ENCODE data around the gene CATSPER3.

Gene CATSPER3

GRCh38 chr5:134937526-134937925 lies 30.2 kb upstream of the CATSPER3 start:
- ChIA-PET POLR2A (no interaction called here), CTCF (no interaction called here)
- no peak for TF ChIP-seq HDGF (IDR thresholded peaks at IDR 0.05; ENCODE audit: borderline replicate concordance)
- TF ChIP-seq NFRKB (IDR thresholded peaks at IDR 0.05), result no peak
- no peak for TF ChIP-seq CTBP1 (IDR thresholded peaks at IDR 0.05; ENCODE audit: borderline replicate concordance)
- no peak for TF ChIP-seq ELF4 (IDR thresholded peaks at IDR 0.05)
- no peak for TF ChIP-seq L3MBTL2 (conservative IDR thresholded peaks at IDR 0.05)
- no peak for DNase-seq (ENCODE audit: extremely low spot score)

- ChIA-PET CTCF (no interaction called here), POLR2A (no interaction called here)
- TF ChIP-seq FOXK2 (IDR thresholded peaks at IDR 0.05) (no peak), L3MBTL2 (conservative IDR thresholded peaks at IDR 0.05) (no peak), ELF4 (IDR thresholded peaks at IDR 0.05) (no peak), LEF1 (IDR thresholded peaks at IDR 0.05; ENCODE audit: borderline replicate concordance) (no peak), TARDBP (IDR thresholded peaks at IDR 0.05) (no peak), SUZ12 (IDR thresholded peaks at IDR 0.05) (no peak), SP1 (IDR thresholded peaks at IDR 0.05) (no peak), ZNF384 (IDR thresholded peaks at IDR 0.05) (no peak), CTBP1 (IDR thresholded peaks at IDR 0.05; ENCODE audit: borderline replicate concordance) (no peak), NFRKB (IDR thresholded peaks at IDR 0.05) (no peak), ARNT (IDR thresholded peaks at IDR 0.05) (no peak), FOXA1 (IDR thresholded peaks at IDR 0.05) (no peak), BHLHE40 (IDR thresholded peaks at IDR 0.05; ENCODE audit: borderline replicate concordance) (no peak)
- DNase-seq (ENCODE audit: extremely low spot score), result no peak
Observed at GRCh38 chr5:134938030-134938429, 29.7 kb upstream of the CATSPER3 start.

- TF ChIP-seq BHLHE40 (IDR thresholded peaks at IDR 0.05; ENCODE audit: borderline replicate concordance), result no peak
- no peak for TF ChIP-seq ZNF384 (IDR thresholded peaks at IDR 0.05)
- TF ChIP-seq FOXA1 (IDR thresholded peaks at IDR 0.05), result no peak
- no peak for TF ChIP-seq PKNOX1 (IDR thresholded peaks at IDR 0.05)
- no peak for TF ChIP-seq FOXM1 (IDR thresholded peaks at IDR 0.05; ENCODE audit: borderline replicate concordance)
- TF ChIP-seq HDGF (IDR thresholded peaks at IDR 0.05; ENCODE audit: borderline replicate concordance), result no peak
- TF ChIP-seq FOXK2 (IDR thresholded peaks at IDR 0.05), result no peak
- TF ChIP-seq ARNT (IDR thresholded peaks at IDR 0.05), result no peak
- TF ChIP-seq SP1 (IDR thresholded peaks at IDR 0.05), result no peak
- POLR2A ChIA-PET, result no interaction called here
- no peak for DNase-seq (ENCODE audit: extremely low spot score)
- CTCF ChIA-PET, result interaction anchor here (0.9 kb wide), 1 partner anchor 21 kb away, joined by 3 read pairs; no protein-coding TSS in a partner anchor
Observed at GRCh38 chr5:134939500-134939899, 28.2 kb upstream of the CATSPER3 start.

- POLR2A ChIA-PET, result no interaction called here
- TF ChIP-seq CTBP1 (IDR thresholded peaks at IDR 0.05; ENCODE audit: borderline replicate concordance) (no peak), SUZ12 (IDR thresholded peaks at IDR 0.05) (no peak), ZNF384 (IDR thresholded peaks at IDR 0.05) (no peak), LEF1 (IDR thresholded peaks at IDR 0.05; ENCODE audit: borderline replicate concordance) (no peak), FOXK2 (IDR thresholded peaks at IDR 0.05) (no peak), L3MBTL2 (conservative IDR thresholded peaks at IDR 0.05) (no peak), FOXM1 (IDR thresholded peaks at IDR 0.05; ENCODE audit: borderline replicate concordance) (no peak), ELF4 (IDR thresholded peaks at IDR 0.05) (no peak), TARDBP (IDR thresholded peaks at IDR 0.05) (no peak)
- no peak for DNase-seq (ENCODE audit: extremely low spot score)
- CTCF ChIA-PET, result no interaction called here
Observed at GRCh38 chr5:134943547-134943946, 24.2 kb upstream of the CATSPER3 start.

- TF ChIP-seq TARDBP (IDR thresholded peaks at IDR 0.05) (no peak), LEF1 (IDR thresholded peaks at IDR 0.05; ENCODE audit: borderline replicate concordance) (no peak), SUZ12 (IDR thresholded peaks at IDR 0.05) (no peak), ZNF384 (IDR thresholded peaks at IDR 0.05) (no peak), ELF4 (IDR thresholded peaks at IDR 0.05) (no peak), FOXM1 (IDR thresholded peaks at IDR 0.05; ENCODE audit: borderline replicate concordance) (no peak), NFRKB (IDR thresholded peaks at IDR 0.05) (no peak), ARNT (IDR thresholded peaks at IDR 0.05) (no peak), HDGF (IDR thresholded peaks at IDR 0.05; ENCODE audit: borderline replicate concordance) (no peak), SP1 (IDR thresholded peaks at IDR 0.05) (no peak), BHLHE40 (IDR thresholded peaks at IDR 0.05; ENCODE audit: borderline replicate concordance) (no peak), L3MBTL2 (conservative IDR thresholded peaks at IDR 0.05) (no peak), FOXA1 (IDR thresholded peaks at IDR 0.05) (no peak), CTBP1 (IDR thresholded peaks at IDR 0.05; ENCODE audit: borderline replicate concordance) (no peak)
- no peak for DNase-seq (ENCODE audit: extremely low spot score)
- POLR2A ChIA-PET, result no interaction called here
- CTCF ChIA-PET, result no interaction called here
Observed at GRCh38 chr5:134944630-134945029, 23.1 kb upstream of the CATSPER3 start.

- DNase-seq (ENCODE audit: extremely low spot score), result no peak
- ChIA-PET POLR2A (no interaction called here), CTCF (no interaction called here)
- no peak for TF ChIP-seq PKNOX1 (IDR thresholded peaks at IDR 0.05)
- TF ChIP-seq FOXK2 (IDR thresholded peaks at IDR 0.05), result no peak
- no peak for TF ChIP-seq NFRKB (IDR thresholded peaks at IDR 0.05)
- TF ChIP-seq L3MBTL2 (conservative IDR thresholded peaks at IDR 0.05), result no peak
- no peak for TF ChIP-seq TARDBP (IDR thresholded peaks at IDR 0.05)
- no peak for TF ChIP-seq ZNF384 (IDR thresholded peaks at IDR 0.05)
- TF ChIP-seq HDGF (IDR thresholded peaks at IDR 0.05; ENCODE audit: borderline replicate concordance), result no peak
- TF ChIP-seq BHLHE40 (IDR thresholded peaks at IDR 0.05; ENCODE audit: borderline replicate concordance), result no peak
- no peak for TF ChIP-seq CTBP1 (IDR thresholded peaks at IDR 0.05; ENCODE audit: borderline replicate concordance)
- no peak for TF ChIP-seq LEF1 (IDR thresholded peaks at IDR 0.05; ENCODE audit: borderline replicate concordance)
- no peak for TF ChIP-seq FOXA1 (IDR thresholded peaks at IDR 0.05)
- no peak for TF ChIP-seq ARNT (IDR thresholded peaks at IDR 0.05)
- no peak for TF ChIP-seq SUZ12 (IDR thresholded peaks at IDR 0.05)
- TF ChIP-seq ELF4 (IDR thresholded peaks at IDR 0.05), result no peak
- TF ChIP-seq FOXM1 (IDR thresholded peaks at IDR 0.05; ENCODE audit: borderline replicate concordance), result no peak
- TF ChIP-seq SP1 (IDR thresholded peaks at IDR 0.05), result no peak
Observed at GRCh38 chr5:134945041-134945440, 22.7 kb upstream of the CATSPER3 start.

GRCh38 chr5:134948911-134949310 lies 18.8 kb upstream of the CATSPER3 start:
- TF ChIP-seq SUZ12 (IDR thresholded peaks at IDR 0.05) (no peak), BHLHE40 (IDR thresholded peaks at IDR 0.05; ENCODE audit: borderline replicate concordance) (no peak), FOXK2 (IDR thresholded peaks at IDR 0.05) (no peak), ELF4 (IDR thresholded peaks at IDR 0.05) (no peak)
- ChIA-PET CTCF (interaction anchor here (0.6 kb wide), 1 partner anchor 168 kb away, joined by 3 read pairs; no protein-coding TSS in a partner anchor), POLR2A (no interaction called here)
- no peak for DNase-seq (ENCODE audit: extremely low spot score)

Data from HEK293T (cell line).